Stimulated activated CD8-positive, alpha-beta memory T cell treated with anti-CD3 and anti-CD28 coated beads, Interleukin-12 subunit alpha, Interleukin-12 subunit beta, amount 100 ng/mL, for 24 hours (primary cell): ENCODE data around the gene CALD1.

Experiments
- DNase-seq: peaks from one replicate; pipeline ENCODE4 v3.0.0-alpha.2; 2020; ENCODE audit errors: extremely low read depth

CALD1 gene

GRCh38 chr7:134926396-134926795, 147.0 kb downstream of the CALD1 start:
- DNase-seq, result no peak

GRCh38 chr7:134927076-134927475, 147.6 kb downstream of the CALD1 start:
- no peak for DNase-seq

GRCh38 chr7:134927723-134928122, 148.3 kb downstream of the CALD1 start:
- DNase-seq, result no peak

- no peak for DNase-seq
Observed at GRCh38 chr7:134928554-134928953, 149.1 kb downstream of the CALD1 start.

GRCh38 chr7:134931487-134931886, 152.1 kb downstream of the CALD1 start:
- DNase-seq, result no peak

GRCh38 chr7:134932707-134933370, 153.4 kb downstream of the CALD1 start:
- no peak for DNase-seq

GRCh38 chr7:134933460-134934068, 154.1 kb downstream of the CALD1 start:
- DNase-seq, result no peak

- DNase-seq, result no peak
Observed at GRCh38 chr7:134935701-134936100, 156.3 kb downstream of the CALD1 start.

GRCh38 chr7:134936893-134937510, 157.6 kb downstream of the CALD1 start:
- no peak for DNase-seq

- no peak for DNase-seq
Observed at GRCh38 chr7:134938141-134938540, 158.7 kb downstream of the CALD1 start.

GRCh38 chr7:134939136-134939535, 159.7 kb downstream of the CALD1 start:
- no peak for DNase-seq

- no peak for DNase-seq
Observed at GRCh38 chr7:134940729-134941128, 161.3 kb downstream of the CALD1 start.

GRCh38 chr7:134941185-134941900, 161.9 kb downstream of the CALD1 start:
- DNase-seq, result no peak

GRCh38 chr7:134941952-134942351, 162.5 kb downstream of the CALD1 start:
- no peak for DNase-seq

- no peak for DNase-seq
Observed at GRCh38 chr7:134942690-134943466, 163.4 kb downstream of the CALD1 start.

- no peak for DNase-seq
Observed at GRCh38 chr7:134943785-134944400, 164.5 kb downstream of the CALD1 start.

GRCh38 chr7:134945691-134946090, 166.3 kb downstream of the CALD1 start:
- DNase-seq, result no peak

- no peak for DNase-seq
Observed at GRCh38 chr7:134946260-134946659, 166.8 kb downstream of the CALD1 start.

GRCh38 chr7:134947329-134947728, 167.9 kb downstream of the CALD1 start:
- no peak for DNase-seq

- no peak for DNase-seq
Observed at GRCh38 chr7:134947831-134948230, 168.4 kb downstream of the CALD1 start.

- DNase-seq, result no peak
Observed at GRCh38 chr7:134948246-134948645, 168.8 kb downstream of the CALD1 start.
